ENCODE results near the gene EIF3D.

Gene EIF3D

GRCh38 chr22:36528795-36529751 is at the start of gene EIF3D:
Gene EIF3D (minus strand): TSS chr22:36529166. CDS start chr22:36526121, 3,045 bp downstream.
- FAIRE-seq = peak; percentile 99

- no peak for FAIRE-seq
Measured at GRCh38 chr22:36578619-36579018, 49.7 kb upstream of the EIF3D start.

GRCh38 chr22:36577019-36577418 is 48.1 kb upstream of the EIF3D start:
- FAIRE-seq = no peak

GRCh38 chr22:36574728-36575127 is 45.8 kb upstream of the EIF3D start:
- FAIRE-seq = no peak

GRCh38 chr22:36573815-36574363 is 44.9 kb upstream of the EIF3D start:
- FAIRE-seq = no peak

- FAIRE-seq = no peak
Measured at GRCh38 chr22:36571991-36572390, 43.0 kb upstream of the EIF3D start.

- no peak for FAIRE-seq
Measured at GRCh38 chr22:36569999-36570398, 41.0 kb upstream of the EIF3D start.

GRCh38 chr22:36568846-36569245 is 39.9 kb upstream of the EIF3D start:
- FAIRE-seq = no peak

GRCh38 chr22:36566720-36567119 is 37.8 kb upstream of the EIF3D start:
- no peak for FAIRE-seq

GRCh38 chr22:36565686-36566085 is 36.7 kb upstream of the EIF3D start:
- no peak for FAIRE-seq

- no peak for FAIRE-seq
Measured at GRCh38 chr22:36565159-36565507, 36.2 kb upstream of the EIF3D start.

GRCh38 chr22:36564422-36565158 is 35.6 kb upstream of the EIF3D start:
- FAIRE-seq = no peak

- FAIRE-seq = peak; percentile 86
Measured at GRCh38 chr22:36563898-36564297, 34.9 kb upstream of the EIF3D start.

- FAIRE-seq = no peak
Measured at GRCh38 chr22:36563444-36563843, 34.5 kb upstream of the EIF3D start.

GRCh38 chr22:36563001-36563400 is 34.0 kb upstream of the EIF3D start:
- no peak for FAIRE-seq

GRCh38 chr22:36562261-36562835 is 33.4 kb upstream of the EIF3D start:
- FAIRE-seq = no peak

- no peak for FAIRE-seq
Measured at GRCh38 chr22:36561291-36561811, 32.4 kb upstream of the EIF3D start.

GRCh38 chr22:36560001-36560400 is 31.0 kb upstream of the EIF3D start:
- no peak for FAIRE-seq

GRCh38 chr22:36554098-36554497 is 25.1 kb upstream of the EIF3D start:
- no peak for FAIRE-seq

- FAIRE-seq = no peak
Measured at GRCh38 chr22:36552289-36552688, 23.3 kb upstream of the EIF3D start.

GRCh38 chr22:36550701-36551495 is 21.9 kb upstream of the EIF3D start:
- FAIRE-seq = no peak

- no peak for FAIRE-seq
Measured at GRCh38 chr22:36549033-36549432, 20.1 kb upstream of the EIF3D start.
